Activated gamma-delta T cell treated with Interleukin-2 at 50 U/mL for 16 hours (primary cell): ENCODE results near the gene TMEM132D.
"Not testable (repeated sequence)": the region's sequence is repeated elsewhere in the genome, so short reads cannot be mapped to it uniquely, and the experiment has no call there.

Experiments used
- DNase-seq: peaks from one replicate; pipeline ENCODE4 v3.0.0-alpha.2; 2020

The TMEM132D gene

GRCh38 chr12:129211862-129212630, 691.8 kb downstream of the TMEM132D start:
- DNase-seq = no peak

GRCh38 chr12:129208566-129208965, 695.3 kb downstream of the TMEM132D start:
- DNase-seq = no peak

- no peak for DNase-seq
Observed at GRCh38 chr12:129207084-129207483, 696.7 kb downstream of the TMEM132D start.

GRCh38 chr12:129203456-129203855, 700.4 kb downstream of the TMEM132D start:
- no peak for DNase-seq

GRCh38 chr12:129202109-129202814, 701.6 kb downstream of the TMEM132D start:
- no peak for DNase-seq

GRCh38 chr12:129201029-129201428, 702.8 kb downstream of the TMEM132D start:
- no peak for DNase-seq

- no peak for DNase-seq
Observed at GRCh38 chr12:129200576-129200975, 703.2 kb downstream of the TMEM132D start.

- no peak for DNase-seq
Observed at GRCh38 chr12:129196927-129197326, 706.9 kb downstream of the TMEM132D start.

GRCh38 chr12:129195081-129195480, 708.7 kb downstream of the TMEM132D start:
- DNase-seq = no peak

- DNase-seq = no peak
Observed at GRCh38 chr12:129193263-129193871, 710.5 kb downstream of the TMEM132D start.

- no peak for DNase-seq
Observed at GRCh38 chr12:129190827-129191226, 713.0 kb downstream of the TMEM132D start.

- not testable (repeated sequence) for DNase-seq
Observed at GRCh38 chr12:129189879-129190278, 713.9 kb downstream of the TMEM132D start.

GRCh38 chr12:129186952-129187351, 716.9 kb downstream of the TMEM132D start:
- no peak for DNase-seq

GRCh38 chr12:129185855-129186254, 718.0 kb downstream of the TMEM132D start:
- no peak for DNase-seq

- no peak for DNase-seq
Observed at GRCh38 chr12:129184127-129184928, 719.5 kb downstream of the TMEM132D start.

GRCh38 chr12:129179941-129180553, 723.8 kb downstream of the TMEM132D start:
- no peak for DNase-seq

- no peak for DNase-seq
Observed at GRCh38 chr12:129169928-129170327, 733.9 kb downstream of the TMEM132D start.

- no peak for DNase-seq
Observed at GRCh38 chr12:129163861-129164260, 740.0 kb downstream of the TMEM132D start.

- DNase-seq = no peak
Observed at GRCh38 chr12:129163461-129163860, 740.4 kb downstream of the TMEM132D start.

GRCh38 chr12:129162805-129163204, 741.0 kb downstream of the TMEM132D start:
- no peak for DNase-seq

- DNase-seq = no peak
Observed at GRCh38 chr12:129161511-129161910, 742.3 kb downstream of the TMEM132D start.

- no peak for DNase-seq
Observed at GRCh38 chr12:129160282-129160681, 743.5 kb downstream of the TMEM132D start.
